Measurements from ENCODE around the gene LUC7L2.

- TF ChIP-seq POLR2A (IDR thresholded peaks at IDR 0.05) (no peak), CTCF (IDR thresholded peaks at IDR 0.05) (no peak)
These were observed 1.8 kb downstream of the LUC7L2 start for GRCh38 chr7:139361523-139361922.

All from esophagus squamous epithelium (tissue), 4 donors.